Sigmoid colon (tissue), 4 donors: ENCODE results near the gene DTD2.

Experiments used
- EP300 ChIP-seq, 4 donors: sonication (generic); formaldehyde crosslinking; IDR thresholded peaks; one replicate each; pipeline ENCODE4 v1.6.1; 2017; ENCODE audit warnings: antibody characterized with exemption in 4 of 4
- POLR2A ChIP-seq, 2 donors: fragments of 450-650 bp; IDR thresholded peaks; one replicate each; pipeline ENCODE4 v1.6.1; 2016; ENCODE audit warnings: antibody characterized with exemption in 2 of 2, mild to moderate bottlenecking in 2 of 2, moderate library complexity in 2 of 2
- POLR2AphosphoS5 ChIP-seq, 4 donors: sonication (generic); formaldehyde crosslinking; IDR thresholded peaks; one replicate each; pipeline ENCODE4 v1.6.1; 2017; ENCODE audit warnings: antibody characterized with exemption in 4 of 4
- TF ChIP-seq, protein P1 (sequence below), 4 experiments: fragments of 450-650 bp in 3 of 4; fragments of 200-600 bp in 1 of 4; IDR thresholded peaks; one replicate each; pipeline ENCODE4 v1.5.1; 2016 to 2019; ENCODE audit warnings: antibody characterized with exemption in 4 of 4, mild to moderate bottlenecking in 3 of 4, moderate library complexity in 2 of 4

DNA sequence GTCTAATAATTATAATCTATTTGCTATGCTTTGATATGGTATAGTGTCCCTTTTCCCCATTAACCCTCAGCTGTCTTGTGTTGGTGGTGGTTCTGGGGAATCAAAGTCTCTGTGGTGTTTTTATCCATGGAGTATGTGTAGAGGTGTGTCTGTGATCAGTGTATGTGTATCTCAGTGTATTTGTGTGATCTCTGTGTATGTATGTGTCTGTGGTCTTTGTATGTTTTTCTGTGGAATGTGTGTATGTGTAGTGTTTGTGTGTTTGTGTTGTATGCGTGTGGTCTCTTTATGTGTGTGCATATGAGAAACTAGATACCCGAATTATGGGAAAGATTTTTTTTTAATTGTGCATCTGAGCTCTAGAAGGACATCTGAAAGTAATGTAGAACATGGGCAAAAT is 29.5 kb upstream of the DTD2 start:
- TF ChIP-seq, protein P1, sequence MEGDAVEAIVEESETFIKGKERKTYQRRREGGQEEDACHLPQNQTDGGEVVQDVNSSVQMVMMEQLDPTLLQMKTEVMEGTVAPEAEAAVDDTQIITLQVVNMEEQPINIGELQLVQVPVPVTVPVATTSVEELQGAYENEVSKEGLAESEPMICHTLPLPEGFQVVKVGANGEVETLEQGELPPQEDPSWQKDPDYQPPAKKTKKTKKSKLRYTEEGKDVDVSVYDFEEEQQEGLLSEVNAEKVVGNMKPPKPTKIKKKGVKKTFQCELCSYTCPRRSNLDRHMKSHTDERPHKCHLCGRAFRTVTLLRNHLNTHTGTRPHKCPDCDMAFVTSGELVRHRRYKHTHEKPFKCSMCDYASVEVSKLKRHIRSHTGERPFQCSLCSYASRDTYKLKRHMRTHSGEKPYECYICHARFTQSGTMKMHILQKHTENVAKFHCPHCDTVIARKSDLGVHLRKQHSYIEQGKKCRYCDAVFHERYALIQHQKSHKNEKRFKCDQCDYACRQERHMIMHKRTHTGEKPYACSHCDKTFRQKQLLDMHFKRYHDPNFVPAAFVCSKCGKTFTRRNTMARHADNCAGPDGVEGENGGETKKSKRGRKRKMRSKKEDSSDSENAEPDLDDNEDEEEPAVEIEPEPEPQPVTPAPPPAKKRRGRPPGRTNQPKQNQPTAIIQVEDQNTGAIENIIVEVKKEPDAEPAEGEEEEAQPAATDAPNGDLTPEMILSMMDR (IDR thresholded peaks at IDR 0.05), result no peak
- TF ChIP-seq POLR2AphosphoS5 (IDR thresholded peaks at IDR 0.05) (no peak), POLR2A (IDR thresholded peaks at IDR 0.05) (no peak), EP300 (IDR thresholded peaks at IDR 0.05) (no peak)
